ENCODE data around the gene ENAM. TPM values are rescaled to one million over a fixed set of nuclear protein-coding genes. Genes with fewer than 3 reads are reported as not detected.

ENAM gene
- total RNA-seq (10 to 100 TPM in 7 of 10 donors, 1 to 10 TPM in 3; 2.0 to 13.1 (median 11.6) TPM), polyA plus RNA-seq (under 1 TPM; 0.49 to 0.88 TPM)
- long read RNA-seq, donor 1: 0 reads
- long read RNA-seq, donor 2, partial matches to known transcripts: 0 of 3 reads
- long read RNA-seq, donor 2, other reads (novel, unspliced or antisense): 1 of 3 reads
- long read RNA-seq, donor 3: 0 reads

GRCh38 chr4:70628444-70628843 lies at the start of gene ENAM:
Gene ENAM (plus strand): TSS chr4:70628744. CDS start chr4:70629501, 757 bp downstream.
- intact Hi-C loops (cut with DNase I): no loop called here
- 79 to 93% methylated on average over 2 of the region's 2 CpGs for WGBS, 2 donors
- ATAC-seq: no peak
- no peak within 1 kb of the TSS for H3K4me3 ChIP-seq
- no peak for DNase-seq
- H3K9me3 ChIP-seq: no peaks in the 10 kb centered on the region
- no peak within 1 kb of the TSS for H3K27ac ChIP-seq
- no peaks in the 10 kb centered on the region for H3K4me1 ChIP-seq
- TF ChIP-seq CTCF (IDR thresholded peaks at IDR 0.05): no peak
- H3K27me3 ChIP-seq: no peaks in the 10 kb centered on the region
- H3K36me3 ChIP-seq: no peaks in the 10 kb centered on the region

- Histone ChIP-seq H3K27ac (no peak overlapping the region), H3K9me3 (peaks cover 0 to 4% (median 0%) of the 10 kb centered on the region in 11 donors), H3K4me3 (no peak overlapping the region), H3K27me3 (no peaks in the 10 kb centered on the region), H3K4me1 (no peaks in the 10 kb centered on the region), H3K36me3 (no peaks in the 10 kb centered on the region)
- no peak for ATAC-seq
- 72 to 93% methylated on average over 2 of the region's 2 CpGs for WGBS, 2 donors
- intact Hi-C loops (cut with DNase I): no loop called here
- no peak for TF ChIP-seq CTCF (IDR thresholded peaks at IDR 0.05)
- no peak for DNase-seq
These were observed 46.6 kb upstream of the ENAM start for GRCh38 chr4:70581980-70582379.

GRCh38 chr4:70583952-70584834 lies 44.4 kb upstream of the ENAM start:
- Histone ChIP-seq H3K4me3 (no peak overlapping the region), H3K27me3 (no peaks in the 10 kb centered on the region), H3K4me1 (peaks cover 0 to 5% (median 0%) of the 10 kb centered on the region in 9 donors), H3K9me3 (no peaks in the 10 kb centered on the region), H3K27ac (no peak overlapping the region), H3K36me3 (no peaks in the 10 kb centered on the region)
- intact Hi-C loops (cut with DNase I): no loop called here
- ATAC-seq (no peak), DNase-seq (no peak)
- WGBS, 2 donors: 72 to 78% methylated on average over 9 of the region's 9 CpGs
- no peak for TF ChIP-seq CTCF (IDR thresholded peaks at IDR 0.05)

GRCh38 chr4:70586841-70587240 lies 41.7 kb upstream of the ENAM start:
- intact Hi-C loops (cut with DNase I): no loop called here
- Histone ChIP-seq H3K27ac (no peak overlapping the region), H3K36me3 (no peaks in the 10 kb centered on the region), H3K27me3 (no peaks in the 10 kb centered on the region), H3K9me3 (no peaks in the 10 kb centered on the region), H3K4me3 (no peak overlapping the region), H3K4me1 (peaks cover 0 to 5% (median 0%) of the 10 kb centered on the region in 9 donors)
- no peak for TF ChIP-seq CTCF (IDR thresholded peaks at IDR 0.05)
- DNase-seq: no peak
- ATAC-seq: no peak
- 66 to 68% methylated on average over 2 of the region's 2 CpGs for WGBS, 2 donors
